ENCODE results near the gene RRAS2.

RRAS2 gene

GRCh38 chr11:14240221-14240620 lies 118.8 kb downstream of the RRAS2 start:
- DNase-seq (ENCODE audit: extremely low spot score, insufficient read length, low read depth) (no peak), FAIRE-seq (no peak)

- peak; percentile 83 for FAIRE-seq
- peak; percentile 23 for DNase-seq (ENCODE audit: extremely low spot score, insufficient read length, low read depth)
These were observed 121.5 kb downstream of the RRAS2 start for GRCh38 chr11:14237444-14237961.

GRCh38 chr11:14235701-14236100 lies 123.3 kb downstream of the RRAS2 start:
- no peak for DNase-seq (ENCODE audit: extremely low spot score, insufficient read length, low read depth)
- no peak for FAIRE-seq

- no peak for FAIRE-seq
- no peak for DNase-seq (ENCODE audit: extremely low spot score, insufficient read length, low read depth)
These were observed 124.5 kb downstream of the RRAS2 start for GRCh38 chr11:14234446-14234845.

- no peak for DNase-seq (ENCODE audit: extremely low spot score, insufficient read length, low read depth)
- no peak for FAIRE-seq
These were observed 126.3 kb downstream of the RRAS2 start for GRCh38 chr11:14232652-14233051.

- DNase-seq (ENCODE audit: extremely low spot score, insufficient read length, low read depth), result no peak
- FAIRE-seq, result no peak
These were observed 128.6 kb downstream of the RRAS2 start for GRCh38 chr11:14230407-14230806.

- DNase-seq (ENCODE audit: extremely low spot score, insufficient read length, low read depth) (no peak), FAIRE-seq (no peak)
These were observed 129.5 kb downstream of the RRAS2 start for GRCh38 chr11:14229472-14229871.

GRCh38 chr11:14228356-14228755 lies 130.6 kb downstream of the RRAS2 start:
- no peak for FAIRE-seq
- no peak for DNase-seq (ENCODE audit: extremely low spot score, insufficient read length, low read depth)

Measured in GM18507 (cell line).